Stimulated activated CD4-positive, alpha-beta T cell treated with anti-CD3 and anti-CD28 coated beads, Interleukin-2, amount 100 ng/mL, for 48 hours (primary cell): ENCODE measurements around the gene TPI1.
A peak's percentile ranks its signal among the peaks of the same experiment; 100 is the strongest.
"Not testable (repeated sequence)": the region's sequence is repeated elsewhere in the genome, so short reads cannot be mapped to it uniquely, and the experiment has no call there.

Source experiments
- DNase-seq, 2 donors: peaks; one replicate each; pipeline ENCODE4 v3.0.0-alpha.2; 2020

Gene TPI1

DNA sequence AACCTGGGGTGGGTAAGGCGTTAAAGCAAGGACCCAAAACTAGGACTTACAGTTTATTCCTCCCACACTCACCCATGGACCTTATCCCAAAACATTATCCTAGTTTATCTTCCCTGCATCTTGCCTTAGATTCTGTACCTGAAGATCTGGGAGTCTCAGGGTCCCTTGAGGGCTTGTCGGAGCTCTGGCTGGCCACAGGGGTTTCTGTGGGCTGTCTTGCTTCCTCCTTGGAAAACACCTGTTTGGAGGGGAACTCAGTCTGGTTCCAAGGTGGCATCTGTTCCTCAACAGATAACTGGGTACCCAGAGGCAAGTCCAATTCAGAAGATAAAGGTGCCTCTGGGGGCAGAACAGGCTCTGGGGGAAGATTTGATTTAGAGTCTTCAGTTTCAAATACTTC lies 17.9 kb upstream of the TPI1 start:
- no peak for DNase-seq

DNA sequence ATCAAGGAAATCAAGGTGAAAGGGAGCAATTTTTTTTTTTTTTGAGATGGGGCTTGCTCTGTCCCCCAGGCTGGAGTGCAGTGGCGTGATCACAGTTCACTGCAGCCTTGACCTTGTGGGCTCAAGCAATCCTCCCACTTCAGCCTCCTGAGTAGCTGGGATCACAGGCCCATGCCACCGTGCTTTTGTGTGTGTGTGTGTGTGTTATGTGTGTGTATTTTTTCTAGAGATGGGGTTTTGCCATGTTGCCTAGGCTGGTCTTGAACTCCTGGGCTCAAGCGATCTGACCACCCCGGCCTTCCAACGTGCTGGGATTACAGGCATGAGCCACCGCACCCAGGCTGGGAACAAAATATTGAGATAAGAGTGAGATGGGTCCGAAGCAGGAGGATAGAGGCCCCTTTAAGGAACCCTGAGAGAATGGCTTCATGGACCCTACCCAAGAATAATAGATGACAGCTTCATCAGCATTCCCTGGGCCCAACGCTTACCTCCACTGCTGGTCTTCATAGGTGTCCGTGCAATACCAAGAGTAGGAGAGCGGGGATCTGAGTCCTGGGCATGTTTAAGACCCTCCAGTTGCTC lies 17.3 kb upstream of the TPI1 start:
- no peak for DNase-seq

DNA sequence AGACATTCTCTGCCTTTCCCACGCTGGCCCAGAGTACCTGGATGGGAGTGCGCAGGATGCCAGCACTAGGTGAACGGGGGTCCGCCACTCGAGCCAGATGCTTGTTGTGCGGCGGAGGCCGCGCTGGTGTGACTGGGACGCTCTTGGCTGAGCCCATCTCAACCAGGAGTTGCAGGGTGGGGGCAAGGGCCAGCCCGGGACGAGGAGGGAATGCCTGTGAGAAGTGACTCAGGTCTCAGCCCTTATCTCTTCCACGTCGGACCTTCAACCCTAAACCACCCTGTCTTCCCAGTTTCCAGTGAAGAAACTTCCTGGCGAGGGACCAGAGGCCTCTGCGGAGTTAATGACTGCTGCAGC lies 16.6 kb upstream of the TPI1 start:
- DNase-seq: no peak

DNA sequence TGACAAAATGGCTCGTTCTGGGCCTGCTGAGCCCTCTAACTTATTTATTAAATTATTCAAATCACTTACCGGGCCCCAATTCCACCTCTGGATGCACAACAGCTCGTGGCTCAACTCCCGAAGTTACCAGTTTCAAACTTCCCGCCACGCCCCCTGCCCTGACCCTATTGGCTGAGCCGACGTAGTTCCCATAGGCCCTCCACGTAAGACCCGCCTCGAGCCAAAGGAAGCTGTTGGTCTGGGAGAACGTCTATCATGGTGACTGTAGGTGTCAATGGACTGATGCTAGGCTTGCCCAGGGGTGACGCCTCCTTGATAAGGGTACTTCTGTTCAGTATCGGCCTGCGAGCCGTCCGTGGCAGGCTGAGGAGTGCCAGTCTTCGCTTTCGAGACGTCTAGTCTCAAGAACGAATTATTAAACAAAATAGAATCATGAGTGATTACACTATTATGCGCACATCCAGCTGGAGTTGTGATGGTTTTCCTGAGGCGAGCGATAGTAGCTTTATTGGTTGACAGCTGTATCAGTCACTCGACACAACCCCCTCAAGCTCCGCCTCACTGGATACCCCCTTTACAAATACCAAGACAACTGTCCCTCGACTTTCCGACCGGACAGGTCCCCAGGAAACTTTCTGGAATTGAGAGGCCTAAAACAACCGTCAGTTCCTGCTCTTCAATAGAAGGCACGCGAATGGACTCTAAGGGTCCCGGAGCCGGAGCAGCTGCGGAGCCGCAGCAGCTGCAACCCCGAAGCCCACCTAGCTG lies 16.0 kb upstream of the TPI1 start, which contains the start of gene CDCA3:
Gene CDCA3 (minus strand): TSS at position 134 of the 768 bp plus-strand sequence. CDS start 334 bp downstream, outside the sequence.
- DNase-seq: peak; percentile 88 to 94

- peak; percentile 93 for DNase-seq
Observed at GRCh38 chr12:6851921-6852650, 15.2 kb upstream of the TPI1 start, which contains the start of gene USP5. Gene USP5, plus strand, starts transcription at chr12:6852150. Its CDS starts 30 bp downstream, at chr12:6852180.

DNA sequence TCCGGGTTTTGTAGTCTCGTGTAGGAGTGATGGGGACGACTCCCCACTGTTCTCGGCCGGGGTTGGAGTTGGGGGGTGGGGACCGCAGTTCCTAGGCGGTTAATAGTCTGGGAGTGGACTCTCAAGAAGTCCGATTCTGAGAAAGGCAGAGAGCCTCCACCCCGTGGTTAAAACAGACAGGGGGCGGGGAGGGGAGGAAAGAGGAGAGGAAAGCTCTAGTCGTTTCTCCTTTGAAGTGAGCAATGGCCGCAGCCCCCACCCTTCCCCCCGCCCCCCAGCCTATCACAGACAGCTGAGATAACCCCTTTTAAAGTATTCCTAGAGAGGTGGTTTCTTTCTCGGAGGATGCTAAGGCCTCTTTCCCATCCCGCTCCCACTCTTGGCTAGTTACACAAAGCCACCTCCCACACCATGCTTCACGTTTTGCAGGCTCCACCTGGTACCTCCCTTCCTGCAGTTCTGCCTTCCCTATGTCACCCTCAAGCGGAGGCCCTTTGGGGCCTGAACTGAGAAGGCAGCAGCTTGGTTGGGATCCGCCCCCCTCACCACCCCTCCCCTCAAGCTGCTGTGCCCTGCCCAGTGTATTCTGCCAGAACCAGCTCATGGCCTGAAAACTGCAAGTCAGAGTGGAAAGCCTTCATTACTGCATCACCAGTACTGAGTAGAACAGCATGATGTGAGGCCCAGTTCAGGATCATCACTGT lies 14.5 kb upstream of the TPI1 start:
- DNase-seq: peak; percentile 58 to 65

DNA sequence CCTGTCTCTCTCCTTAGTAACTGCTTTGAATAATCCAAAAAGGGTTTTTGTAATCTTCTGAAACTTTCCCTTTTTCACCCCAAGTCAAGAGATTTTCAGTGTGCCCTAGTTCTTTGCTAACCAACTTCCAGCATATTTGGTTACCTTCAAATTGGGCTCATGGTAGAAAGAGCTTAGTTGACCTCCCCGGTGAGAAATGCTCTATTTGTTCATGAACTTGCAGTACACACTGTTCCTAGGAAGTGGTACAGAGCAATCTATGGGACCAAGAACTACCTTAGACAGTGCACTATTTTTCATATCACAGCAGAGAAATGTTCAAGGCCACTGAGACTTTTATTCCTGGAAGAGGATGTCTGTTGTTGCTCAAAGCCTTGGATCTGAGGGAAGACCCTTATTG lies 13.7 kb upstream of the TPI1 start:
- DNase-seq: no peak

GRCh38 chr12:6854036-6854435 lies 13.3 kb upstream of the TPI1 start:
- DNase-seq: no peak

DNA sequence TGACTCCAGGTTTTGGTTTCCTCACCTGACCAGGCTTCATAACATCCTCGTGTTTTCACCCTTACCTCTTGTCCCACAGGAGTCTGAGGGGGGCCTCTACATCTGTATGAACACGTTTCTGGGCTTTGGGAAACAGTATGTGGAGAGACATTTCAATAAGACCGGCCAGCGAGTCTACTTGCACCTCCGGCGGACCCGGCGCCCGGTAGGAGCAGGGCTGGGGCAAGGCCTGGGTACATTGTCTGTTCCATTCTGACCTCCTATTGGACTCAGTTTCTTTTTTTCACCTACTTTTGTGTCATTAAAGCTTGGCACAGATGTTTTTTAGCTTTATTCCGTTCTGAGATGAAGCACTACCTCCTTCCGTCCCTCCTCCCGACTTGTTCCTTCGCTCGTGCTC lies 12.0 kb upstream of the TPI1 start:
- DNase-seq: no peak

DNA sequence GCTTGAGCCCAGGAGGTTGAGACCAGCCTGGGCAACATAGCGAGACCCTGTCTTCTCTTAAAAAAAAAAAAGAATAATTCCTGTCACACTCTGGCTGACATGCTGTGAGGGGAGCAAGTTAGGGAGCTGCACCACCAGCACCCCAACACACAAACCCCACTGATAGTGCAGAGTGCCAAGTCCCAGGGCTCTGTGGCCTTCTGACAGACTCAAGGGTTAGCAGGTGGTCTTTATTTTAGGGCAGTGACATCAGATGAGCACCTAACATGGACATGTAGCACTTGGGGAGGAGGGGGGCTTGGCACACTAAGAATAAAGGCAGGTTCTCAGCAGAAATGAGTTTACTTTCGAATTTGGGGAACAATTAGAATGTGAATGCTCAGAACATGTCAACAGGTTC lies 8.5 kb upstream of the TPI1 start:
- DNase-seq: no peak

DNA sequence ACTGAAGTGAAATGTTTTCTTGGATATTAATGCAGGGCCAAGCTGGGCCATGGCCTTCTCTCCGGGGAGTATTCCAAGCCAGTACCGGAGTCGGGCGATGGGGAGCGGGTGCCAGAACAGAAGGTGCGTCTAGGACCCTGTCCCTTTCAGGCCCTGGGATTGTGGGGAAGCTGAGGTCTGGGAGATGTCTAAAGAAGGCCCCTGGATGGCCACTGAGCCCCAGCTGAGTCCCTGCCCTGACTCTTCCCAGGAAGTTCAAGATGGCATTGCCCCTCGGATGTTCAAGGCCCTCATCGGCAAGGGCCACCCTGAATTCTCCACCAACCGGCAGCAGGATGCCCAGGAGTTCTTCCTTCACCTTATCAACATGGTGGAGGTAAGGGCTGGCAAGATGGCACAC lies 7.2 kb upstream of the TPI1 start:
- no peak for DNase-seq

DNA sequence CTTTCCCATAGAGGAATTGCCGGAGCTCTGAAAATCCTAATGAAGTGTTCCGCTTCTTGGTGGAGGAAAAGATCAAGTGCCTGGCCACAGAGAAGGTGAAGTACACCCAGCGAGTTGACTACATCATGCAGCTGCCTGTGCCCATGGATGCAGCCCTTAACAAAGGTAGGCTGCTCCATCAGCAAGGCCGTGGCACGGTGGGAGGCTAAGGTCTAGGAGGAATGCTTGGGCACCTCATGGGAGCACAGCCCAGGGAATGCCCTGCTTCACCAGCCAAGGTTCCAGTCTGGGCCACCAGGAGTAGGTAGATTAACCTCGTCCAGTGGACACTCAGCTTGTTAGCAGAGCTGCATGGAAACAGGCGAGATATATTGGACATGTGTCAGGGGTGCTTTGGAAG lies 6.4 kb upstream of the TPI1 start:
- no peak for DNase-seq

DNA sequence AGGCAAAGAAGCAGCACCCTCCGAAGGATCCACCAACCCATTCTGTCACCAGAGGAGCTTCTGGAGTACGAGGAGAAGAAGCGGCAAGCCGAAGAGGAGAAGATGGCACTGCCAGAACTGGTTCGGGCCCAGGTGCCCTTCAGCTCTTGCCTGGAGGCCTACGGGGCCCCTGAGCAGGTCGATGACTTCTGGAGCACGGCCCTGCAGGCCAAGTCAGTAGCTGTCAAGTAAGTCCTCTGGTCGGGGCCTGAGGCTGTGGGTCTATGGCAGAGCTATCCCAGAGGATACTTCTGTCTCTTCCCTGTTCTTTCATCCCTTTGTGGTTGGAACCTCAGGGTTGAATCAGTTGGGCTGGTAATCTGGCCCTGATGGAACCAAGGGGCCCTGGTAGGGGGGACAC lies 5.9 kb upstream of the TPI1 start:
- DNase-seq: no peak

GRCh38 chr12:6863033-6863432 lies 4.3 kb upstream of the TPI1 start:
- no peak for DNase-seq

- no peak for DNase-seq
Observed at GRCh38 chr12:6863586-6864321, 3.6 kb upstream of the TPI1 start.

GRCh38 chr12:6865307-6865706 lies 2.0 kb upstream of the TPI1 start:
- DNase-seq: not testable (repeated sequence)

- no peak for DNase-seq
Observed at GRCh38 chr12:6866163-6866919, 990 bp upstream of the TPI1 start.

DNA sequence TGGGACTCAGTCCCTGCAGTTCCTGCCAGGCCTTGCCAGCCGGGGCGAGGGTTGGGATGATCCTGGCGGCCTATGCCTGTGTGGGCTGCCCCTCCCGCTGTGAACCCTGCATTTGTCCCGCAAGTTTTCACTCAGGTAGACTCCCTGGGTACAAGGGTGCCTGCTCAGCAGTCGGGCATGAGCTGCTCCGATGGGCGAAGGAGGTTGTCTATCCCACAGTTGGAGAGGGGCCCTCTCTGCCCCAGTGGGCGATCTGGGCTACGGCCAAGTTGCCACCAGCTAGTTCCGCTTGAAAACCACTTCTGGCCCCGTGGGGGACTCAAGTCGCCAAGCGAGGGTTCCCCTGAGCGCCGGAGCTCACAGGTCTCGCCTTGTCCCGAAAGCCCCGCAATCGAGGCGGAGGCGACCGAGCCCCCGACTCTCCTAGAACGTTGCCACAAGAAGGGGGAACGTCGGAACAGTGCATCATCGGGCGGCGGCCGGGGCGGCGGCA lies 365 bp upstream of the TPI1 start:
- DNase-seq: no peak

- DNase-seq: no peak
Observed at GRCh38 chr12:6868211-6869048, 1.1 kb downstream of the TPI1 start.
